NCI-H2196 (cell line): ENCODE measurements around the gene IKBKE.

Experiments
- DNase-seq: peaks from one replicate; lab custom pipeline; 2025; ENCODE audit not compliant: unreplicated experiment; lab: John Stamatoyannopoulos, UW

Gene IKBKE

DNA sequence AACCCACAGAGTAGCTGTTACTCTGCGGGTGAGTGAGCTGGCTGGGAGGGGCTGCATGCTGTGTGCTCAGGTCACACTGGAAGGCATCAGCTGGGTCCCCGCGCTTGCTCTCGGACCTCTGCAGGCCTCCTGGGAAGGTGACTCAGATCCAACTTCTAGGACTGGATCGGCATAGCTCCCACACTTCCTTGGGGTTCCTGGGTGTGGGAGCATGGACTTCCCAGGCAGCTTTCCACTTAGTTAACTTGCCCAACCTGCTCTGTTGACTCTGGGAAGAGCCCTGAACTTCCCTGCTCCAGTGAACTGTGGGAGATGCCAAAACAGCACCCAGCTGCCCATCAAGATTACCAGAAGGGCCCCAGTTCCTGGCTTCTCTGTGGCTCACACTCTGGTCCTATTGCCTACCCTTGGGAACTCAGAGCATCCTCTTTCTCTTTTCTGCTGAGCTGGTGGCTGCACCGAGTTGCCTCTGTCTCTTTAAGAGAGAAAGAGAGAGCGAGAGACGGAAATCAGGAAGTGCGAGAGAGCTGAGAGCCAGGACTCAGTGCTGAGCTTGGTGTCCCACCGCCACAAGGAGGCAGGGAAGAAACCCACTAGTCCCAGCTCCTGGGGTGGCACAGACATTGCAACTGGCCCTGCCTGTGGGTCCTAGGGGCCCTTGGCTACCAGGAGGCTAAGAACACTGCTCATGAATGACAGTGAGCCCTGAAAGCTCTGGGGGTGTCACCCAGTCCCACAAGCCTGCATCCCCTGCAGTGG, at the start of gene IKBKE:
TSS of gene IKBKE (plus strand) at position 544 of the 759 bp plus-strand sequence. CDS start 2,752 bp downstream, outside the sequence.
- peak; percentile 41 for DNase-seq

DNA sequence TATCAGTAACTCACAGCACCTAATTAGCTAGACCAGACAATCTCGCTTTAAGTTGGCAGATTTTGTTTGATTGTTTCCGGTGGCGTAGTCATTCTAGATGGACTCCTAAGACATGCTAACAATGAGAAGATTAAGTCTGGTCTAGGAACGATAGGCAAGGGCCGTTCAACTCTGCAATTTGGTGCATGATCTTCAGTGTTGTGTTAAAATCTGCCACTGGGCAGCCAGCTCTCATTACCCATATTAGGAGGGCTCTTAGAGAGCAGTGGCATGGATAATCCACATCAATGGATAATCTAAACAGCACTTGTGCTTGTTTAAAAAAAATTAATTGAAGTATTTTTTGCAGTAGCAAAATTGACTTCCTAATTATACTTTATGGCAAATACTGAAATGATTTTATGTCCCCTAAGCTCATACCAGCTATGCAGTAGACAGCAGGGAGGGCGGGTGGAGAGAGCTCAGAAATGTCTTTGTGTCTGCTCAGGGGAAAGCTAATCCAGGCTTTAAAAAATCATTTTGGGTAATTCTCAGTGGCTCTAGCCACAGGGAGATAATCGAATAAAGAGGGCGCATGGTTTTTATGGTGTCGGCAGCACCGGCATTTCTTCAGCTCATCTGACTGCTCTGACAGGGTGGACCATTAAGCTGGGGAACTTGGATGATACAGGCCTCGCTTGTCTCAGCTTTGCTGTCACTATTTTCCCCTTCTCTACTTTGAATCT, 48.5 kb upstream of the IKBKE start:
- DNase-seq, result no peak

DNA sequence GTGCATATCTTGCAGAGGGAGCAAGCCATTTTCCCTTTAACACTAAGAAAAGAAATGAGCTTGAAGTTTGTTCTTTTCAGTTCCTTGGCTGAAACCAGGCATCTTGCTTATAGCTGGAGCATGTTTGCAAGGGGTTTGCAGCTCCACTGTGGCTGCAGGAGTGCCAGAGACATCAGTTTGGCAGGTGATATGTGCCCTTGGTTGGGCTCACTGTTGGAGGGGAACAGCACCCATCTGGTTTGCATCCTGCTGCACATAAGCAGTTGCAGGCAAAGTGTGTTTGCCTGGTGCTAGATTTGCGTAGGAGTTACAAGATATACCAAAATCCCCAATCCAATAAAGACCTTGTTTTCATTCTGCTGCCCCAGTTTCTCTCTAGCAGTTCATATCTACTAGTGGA, 47.8 kb upstream of the IKBKE start:
- no peak for DNase-seq

DNA sequence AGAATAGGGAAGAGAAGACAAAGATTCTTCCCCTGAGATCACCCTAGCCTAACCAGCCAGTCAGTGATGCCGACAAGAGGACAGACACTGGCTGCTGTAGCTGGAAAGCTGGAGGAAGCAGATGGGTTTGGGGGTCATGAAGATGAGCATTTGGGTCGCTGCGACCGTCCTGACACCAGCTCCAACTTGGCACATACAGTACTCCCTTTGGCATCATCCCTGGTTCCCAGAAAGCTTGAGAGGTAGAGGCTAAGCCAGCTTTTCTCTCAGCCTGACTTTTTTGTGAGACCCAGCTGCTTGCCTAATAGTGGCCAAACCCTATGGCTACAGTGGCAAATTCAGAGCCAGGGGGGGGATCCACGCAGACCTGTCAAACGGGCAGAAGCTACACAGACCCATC, 43.0 kb upstream of the IKBKE start:
- DNase-seq, result no peak

DNA sequence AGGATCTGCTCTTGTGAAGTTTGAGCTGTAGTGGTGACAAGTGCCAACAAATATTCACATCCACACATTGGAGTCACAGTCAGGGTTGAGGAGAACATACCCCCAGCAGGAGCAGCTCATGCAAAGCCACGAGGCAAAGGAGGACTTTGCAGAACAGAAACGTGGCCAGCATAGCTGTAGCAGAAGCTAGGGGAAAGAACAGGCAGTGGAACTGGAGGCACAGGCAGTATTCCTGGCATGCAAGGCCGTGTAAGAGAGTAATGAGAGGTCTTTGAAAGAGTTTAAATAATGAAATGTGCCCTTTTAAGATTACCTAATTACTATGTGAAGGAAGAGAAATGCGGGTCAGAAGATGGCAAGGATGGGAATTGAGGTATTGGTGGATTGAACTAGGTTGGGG, 40.9 kb upstream of the IKBKE start:
- no peak for DNase-seq

DNA sequence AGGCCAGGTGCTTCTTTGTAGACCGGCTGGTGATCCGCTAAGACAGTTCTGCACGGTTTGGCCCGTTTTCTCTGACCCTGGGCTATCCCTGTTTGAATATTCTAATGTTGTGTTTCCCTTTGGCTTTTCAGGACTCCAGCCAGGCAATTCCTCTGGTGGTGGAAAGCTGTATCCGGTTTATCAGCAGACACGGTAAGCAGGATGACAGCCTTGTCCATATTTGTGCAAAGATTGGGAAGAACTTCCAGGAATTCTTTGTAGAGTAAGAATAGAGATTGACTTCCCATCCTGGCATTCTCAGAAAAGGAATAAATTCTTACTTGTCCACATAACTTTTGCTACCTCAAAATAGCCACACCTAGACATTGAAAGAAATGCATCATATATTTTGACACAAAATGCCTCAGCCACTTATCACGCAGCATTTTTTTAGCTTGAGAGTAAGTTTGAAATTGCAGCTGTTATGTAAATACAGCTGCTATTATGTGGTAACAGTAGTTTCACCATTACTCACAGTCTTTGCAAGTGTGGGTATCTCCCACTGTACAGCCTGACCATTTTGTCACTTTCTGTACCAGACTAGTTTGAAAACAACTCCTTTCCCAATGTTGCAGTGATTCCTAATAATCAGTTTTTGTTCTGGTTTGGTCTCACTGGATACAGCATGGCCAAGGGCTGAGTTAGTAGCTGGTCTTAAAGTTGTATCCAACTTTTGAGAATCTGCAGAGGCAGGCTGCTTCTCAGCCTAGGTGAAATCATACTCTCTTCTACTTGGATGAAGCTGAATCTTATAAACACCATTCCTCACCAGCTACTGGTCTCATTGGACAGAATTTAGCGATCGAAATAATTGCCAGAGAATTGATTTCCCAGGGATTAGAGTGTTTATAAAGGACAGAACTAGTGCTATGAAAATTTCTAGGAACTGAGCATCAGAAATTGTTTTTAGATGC, 40.0 kb upstream of the IKBKE start:
- DNase-seq, result no peak

DNA sequence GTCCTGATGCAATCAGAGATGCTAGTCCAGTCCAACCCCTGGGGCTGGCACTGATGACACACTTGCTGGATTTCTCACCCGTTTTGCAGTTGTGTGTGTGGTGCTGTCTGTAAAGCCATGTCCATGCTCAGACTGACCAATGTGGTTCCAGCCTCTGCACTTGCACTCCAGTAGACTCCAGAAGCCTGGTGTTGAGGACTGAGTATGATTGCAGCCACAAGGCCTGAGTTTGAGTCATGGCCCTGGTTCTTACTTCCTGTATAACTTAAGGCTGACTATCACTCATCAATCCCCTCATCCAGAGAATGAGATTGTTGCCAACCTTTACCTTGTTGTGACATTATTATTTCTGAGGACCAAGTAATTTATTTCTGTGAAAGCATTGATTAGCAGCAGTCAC, 34.8 kb upstream of the IKBKE start:
- DNase-seq, result no peak

DNA sequence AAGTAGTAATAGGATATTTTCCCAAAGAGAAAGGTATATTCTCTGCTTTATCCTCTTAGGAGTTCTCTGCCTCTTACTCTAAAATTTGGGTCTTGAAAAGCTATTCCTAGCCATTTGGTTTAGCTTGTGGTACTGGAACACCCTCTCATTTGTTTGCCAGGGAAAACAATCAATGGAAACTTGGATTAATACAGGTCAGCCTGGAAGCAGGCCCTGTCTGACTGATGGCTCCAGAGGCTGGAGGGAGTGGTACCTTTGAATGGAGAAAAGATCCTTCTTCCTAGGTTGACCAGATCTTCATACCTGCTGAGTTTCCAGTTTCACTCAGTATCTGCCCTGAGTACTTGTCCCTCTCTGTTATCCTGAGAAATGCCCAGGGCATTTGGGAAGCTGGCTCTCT, 31.7 kb upstream of the IKBKE start:
- no peak for DNase-seq

DNA sequence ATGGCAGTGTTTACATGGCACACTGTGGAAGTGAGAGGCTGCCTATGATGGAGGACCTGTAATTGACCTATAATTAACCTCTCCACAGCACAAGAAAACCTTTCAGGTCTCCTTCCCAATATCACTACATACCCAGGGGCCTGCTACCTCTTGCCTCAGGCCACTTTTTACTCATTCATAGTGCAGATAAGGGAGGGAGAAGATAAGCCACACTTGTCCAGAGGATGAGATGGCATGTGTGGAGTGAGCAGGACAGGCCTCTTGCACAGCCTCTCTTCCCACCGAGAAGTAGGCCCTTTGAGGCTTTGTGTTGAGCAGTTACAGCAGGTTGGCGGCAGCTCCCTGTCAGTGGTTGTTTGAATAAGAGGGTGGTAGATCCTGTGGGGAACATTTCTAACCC, 31.1 kb upstream of the IKBKE start:
- no peak for DNase-seq

DNA sequence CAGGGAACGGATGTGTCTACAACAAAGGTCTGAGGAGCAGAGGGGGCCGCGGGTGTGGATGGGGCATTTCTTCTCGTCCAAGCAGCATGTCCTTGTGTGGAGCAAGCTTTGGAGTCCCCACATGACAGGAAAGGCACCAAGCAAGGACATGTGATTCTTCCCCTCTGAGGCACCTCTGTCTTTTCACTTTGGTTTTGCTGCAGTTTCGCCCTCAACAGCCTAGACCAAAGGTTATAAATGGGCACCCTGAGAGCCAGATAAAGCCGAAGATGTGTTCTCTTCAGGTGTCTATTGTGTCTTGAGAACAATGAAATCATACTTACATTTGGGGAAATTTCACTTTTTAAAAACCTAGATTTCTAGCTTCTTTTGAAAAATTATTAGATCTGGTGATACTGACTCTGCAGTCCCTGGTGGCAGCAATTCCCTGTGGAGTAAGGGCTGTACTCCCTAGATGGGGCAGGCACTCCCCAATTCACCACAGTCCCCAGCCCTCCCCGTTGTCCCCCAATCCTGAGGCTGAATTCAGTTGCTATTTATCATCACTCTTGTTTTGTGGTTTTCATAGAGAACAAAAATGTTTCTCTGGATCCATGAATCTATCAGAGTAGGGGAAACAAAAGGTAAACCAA, 28.8 kb upstream of the IKBKE start:
- no peak for DNase-seq

DNA sequence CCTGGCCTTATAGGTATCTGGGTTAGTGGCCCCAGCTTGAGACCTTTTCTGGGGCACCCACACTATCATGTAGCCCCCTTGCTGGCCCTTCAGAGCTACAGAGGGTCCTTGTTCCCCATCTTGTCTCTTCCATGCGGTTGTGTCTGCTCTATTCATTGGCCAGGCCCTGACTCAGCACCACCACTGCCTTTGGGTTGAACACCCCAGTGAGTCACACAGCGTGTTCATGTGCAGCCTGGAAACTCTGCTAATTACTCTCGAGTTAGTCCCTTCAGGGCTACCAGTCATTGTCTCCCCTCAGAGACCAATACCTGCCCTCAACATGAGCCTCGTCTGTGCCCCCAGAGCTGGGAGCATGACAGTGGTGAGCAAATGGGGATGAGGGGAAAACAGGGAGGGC, 28.2 kb upstream of the IKBKE start:
- no peak for DNase-seq

DNA sequence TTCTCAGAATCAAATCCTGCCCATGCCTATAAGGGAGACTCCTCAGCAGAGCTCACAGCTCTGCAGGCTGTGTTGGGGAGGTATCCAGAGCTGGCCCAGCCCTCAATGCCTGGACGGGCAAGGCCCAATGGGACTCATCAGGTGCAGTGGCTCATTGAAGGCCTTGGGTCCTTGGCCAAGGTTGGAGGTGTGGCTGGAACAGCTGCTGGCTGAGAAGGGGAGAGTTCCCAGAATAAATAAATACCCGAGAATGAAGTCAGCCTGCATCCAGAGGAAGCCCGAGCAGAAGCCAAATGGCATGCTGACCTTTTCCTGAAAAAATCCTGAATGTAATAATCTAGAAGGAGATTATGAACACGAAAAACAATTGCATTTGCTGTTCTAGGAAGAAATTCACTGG, 25.2 kb upstream of the IKBKE start:
- DNase-seq, result no peak

DNA sequence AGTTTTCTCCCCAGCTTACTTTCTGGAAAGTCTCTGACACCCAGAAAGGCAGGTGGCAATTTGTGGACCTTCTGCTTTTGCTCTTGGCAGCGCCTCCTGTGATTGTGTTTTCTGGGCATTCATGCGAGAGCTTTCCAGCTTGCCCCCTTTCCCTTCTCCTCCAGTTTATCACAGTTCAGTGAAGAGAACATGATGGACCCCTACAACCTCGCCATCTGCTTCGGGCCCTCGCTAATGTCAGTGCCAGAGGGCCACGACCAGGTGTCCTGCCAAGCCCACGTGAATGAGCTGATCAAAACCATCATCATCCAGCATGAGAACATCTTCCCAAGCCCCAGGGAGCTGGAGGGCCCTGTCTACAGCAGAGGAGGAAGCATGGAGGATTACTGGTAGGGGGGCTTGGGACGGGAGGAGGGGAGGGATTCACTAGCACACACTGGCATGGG, 24.3 kb upstream of the IKBKE start:
- no peak for DNase-seq

DNA sequence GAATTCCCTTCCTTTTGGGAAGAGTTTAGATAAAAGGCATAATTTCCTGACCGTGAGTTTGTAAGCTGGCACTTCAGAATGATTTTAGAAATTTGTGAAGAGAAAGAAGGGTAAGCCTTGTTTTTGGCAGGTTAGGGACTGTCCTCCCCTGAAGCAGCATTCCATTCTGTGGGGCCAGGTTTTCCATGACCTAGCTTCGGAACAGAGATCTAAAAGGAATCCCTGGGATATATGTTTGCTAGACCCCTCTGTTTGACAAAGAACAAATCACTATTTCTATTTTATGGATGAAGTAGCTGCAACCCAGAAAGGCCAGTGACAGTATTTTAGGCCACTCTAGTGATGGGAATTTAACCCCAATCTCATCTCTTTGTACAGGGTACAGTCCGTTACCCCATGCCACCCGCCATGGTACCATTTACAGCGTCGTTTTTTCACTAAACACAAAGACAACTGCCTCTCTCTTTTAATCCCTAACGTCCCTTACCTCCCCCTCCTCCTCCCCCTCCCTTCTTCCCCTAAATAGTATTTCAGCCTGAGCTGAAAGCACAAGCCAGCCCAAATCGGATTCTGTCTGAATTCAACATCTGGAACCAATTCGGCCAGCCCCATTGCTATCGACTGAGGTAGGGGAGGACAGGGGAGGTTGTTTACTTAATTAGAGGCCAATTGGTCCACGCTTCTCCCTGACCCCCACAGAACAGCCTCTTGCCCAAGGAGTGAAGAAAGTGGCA, 23.4 kb upstream of the IKBKE start:
- DNase-seq, result no peak

DNA sequence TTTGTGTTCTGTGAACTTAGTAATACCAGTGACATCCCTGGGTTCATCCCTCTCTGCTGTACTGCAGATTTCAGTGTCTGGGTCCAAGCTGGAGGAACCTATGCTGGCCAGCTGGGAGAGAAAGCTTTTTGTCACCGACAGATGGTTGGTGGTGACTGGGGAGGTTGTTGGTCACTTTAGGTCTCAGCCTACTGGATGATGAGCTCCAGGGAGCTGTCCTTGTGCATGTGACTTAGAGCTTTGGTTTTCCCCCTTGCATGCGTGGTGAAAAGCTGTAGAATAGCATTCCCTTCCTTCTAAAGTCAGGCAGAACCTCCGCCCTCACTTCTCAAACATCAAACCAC, 22.9 kb upstream of the IKBKE start:
- DNase-seq, result no peak

DNA sequence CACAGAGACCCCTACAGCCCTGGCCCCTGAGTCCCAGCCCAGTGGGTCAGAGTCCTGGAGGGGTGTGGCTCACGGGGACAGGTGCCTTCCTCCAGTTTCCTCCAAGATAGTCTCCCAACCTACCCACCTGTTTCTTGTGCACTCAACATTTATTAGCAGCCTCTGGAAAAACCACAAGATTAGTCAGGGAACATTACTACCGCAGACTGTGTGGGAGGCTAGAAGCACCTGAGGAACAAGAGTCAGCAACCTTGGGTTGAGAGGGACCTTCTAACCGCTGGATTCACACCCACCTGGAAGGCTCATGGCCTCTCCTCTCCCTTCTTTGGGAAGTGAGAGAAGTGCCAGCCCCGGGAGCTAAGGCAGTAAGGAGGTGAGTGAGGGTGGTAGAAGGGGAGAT, 22.5 kb upstream of the IKBKE start:
- DNase-seq, result no peak

DNA sequence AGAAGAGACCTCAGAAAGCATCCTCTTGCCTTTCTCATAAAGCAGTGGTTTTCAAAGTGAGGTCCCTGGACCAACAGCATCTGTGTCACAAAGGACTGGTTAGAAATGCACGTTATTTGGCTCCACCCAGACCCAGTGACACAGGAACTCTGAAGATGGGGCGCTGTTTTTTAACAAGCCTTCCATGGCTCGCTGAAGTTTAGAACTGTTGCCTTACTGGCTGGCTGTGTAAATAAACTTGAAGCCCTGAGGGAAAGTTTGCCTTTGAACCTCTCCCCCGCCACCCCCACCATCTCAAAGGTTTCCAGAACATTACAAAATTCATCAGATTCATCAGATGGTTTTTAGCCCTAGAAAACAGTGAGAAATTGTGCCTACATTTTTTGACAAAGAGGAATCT, 21.8 kb upstream of the IKBKE start:
- DNase-seq, result no peak

DNA sequence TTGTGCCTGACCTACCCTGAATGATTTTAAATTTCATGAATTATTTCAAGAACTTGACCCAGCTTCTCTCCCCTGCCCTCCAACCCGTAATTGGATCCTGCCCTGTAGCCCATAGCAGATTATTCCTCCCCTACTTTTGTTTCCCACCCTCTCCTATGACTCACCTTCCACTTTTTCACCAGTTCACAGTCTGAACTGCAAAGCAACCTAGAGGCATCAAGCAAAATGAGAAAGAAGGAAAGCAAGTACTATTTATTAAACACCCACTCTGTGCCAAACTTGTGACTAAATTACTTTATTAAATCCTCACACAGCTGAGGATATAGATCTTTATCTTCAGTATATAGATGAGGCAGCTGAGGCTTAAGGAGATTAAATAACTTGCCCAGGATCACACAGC, 20.7 kb upstream of the IKBKE start:
- no peak for DNase-seq

DNA sequence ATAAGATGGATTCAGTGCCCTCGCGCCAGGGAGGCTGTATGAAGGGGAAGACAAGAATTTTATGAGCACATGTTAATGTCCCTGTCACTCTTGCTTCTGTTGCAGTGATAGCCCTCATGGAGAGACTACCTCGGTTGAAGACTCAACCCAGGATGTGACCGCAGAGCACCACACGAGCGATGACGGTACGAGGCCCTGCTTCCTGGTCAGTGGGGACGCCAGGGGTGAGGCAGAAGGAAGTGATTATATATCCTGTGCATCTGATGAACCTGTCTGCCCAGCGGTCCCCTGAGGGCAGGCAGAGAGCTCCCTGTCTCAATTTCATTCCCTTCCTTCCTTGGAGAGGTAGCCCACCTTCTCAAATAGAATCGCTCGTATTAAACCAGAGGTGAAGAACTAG, 20.0 kb upstream of the IKBKE start:
- DNase-seq, result no peak

DNA sequence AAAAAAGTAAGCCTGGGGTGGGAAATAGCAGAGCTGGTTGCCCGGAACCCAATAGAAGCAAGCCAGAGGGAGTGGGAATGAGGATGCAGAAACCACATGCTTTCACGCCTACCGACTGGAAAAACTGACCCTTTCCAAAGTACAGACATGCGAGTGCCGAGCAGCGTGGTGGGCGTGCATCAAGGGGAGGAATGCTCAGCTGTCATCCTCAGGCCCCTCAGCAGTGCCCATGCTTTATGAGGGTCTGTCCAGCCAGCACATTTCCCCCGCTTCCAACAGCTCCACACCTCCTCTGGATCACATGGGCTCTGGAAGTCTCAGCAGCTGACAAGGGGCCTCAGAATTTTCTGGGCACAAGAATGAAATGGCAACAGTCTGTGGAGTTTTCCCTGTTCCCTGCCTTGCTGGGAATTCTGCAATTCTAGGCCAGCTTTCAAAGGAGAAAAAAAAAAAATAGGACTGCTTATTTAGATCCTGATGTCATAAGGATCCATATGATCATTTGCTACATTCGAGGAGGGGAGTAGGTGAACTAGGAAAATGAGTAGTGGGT, 19.1 kb upstream of the IKBKE start:
- no peak for DNase-seq
